HG02970 (cell line): ENCODE data around the gene ZMYND8.
"Not testable (repeated sequence)": the region's sequence is repeated elsewhere in the genome, so short reads cannot be mapped to it uniquely, and the experiment has no call there.

Source experiments
- ATAC-seq: cut with Tn5 transposase; IDR thresholded peaks from one replicate; pipeline ENCODE4 v1.9.1; 2021; ENCODE audit warnings: mild to moderate bottlenecking, moderate library complexity, moderate number of reproducible peaks; ENCODE audit not compliant: unreplicated experiment, low FRiP score

ZMYND8 gene

DNA sequence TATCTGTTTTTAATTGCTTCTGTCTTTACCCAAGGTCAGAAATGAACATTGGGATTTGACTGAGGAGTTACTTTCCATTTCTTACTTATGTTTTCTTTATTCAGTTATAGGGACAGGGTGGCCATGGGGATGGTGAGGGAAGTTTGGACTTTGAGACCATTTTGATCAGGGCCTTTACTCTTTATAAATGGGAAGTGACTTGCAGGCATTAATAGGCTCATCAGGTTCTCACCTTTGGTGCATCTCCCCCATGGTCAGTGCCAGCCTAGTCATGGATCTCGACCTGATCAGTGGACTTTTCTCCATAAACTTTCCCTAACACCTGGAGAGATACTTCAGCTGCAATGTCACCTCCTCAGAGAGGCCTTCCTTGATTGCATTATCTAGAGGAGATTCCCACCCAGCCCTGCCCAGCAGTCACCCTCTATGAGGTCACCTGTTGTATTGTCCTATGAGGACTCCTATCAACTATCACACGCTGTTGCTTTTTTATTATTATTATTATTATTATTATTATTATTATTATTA is 16.8 kb upstream of the ZMYND8 start:
- no peak for ATAC-seq

DNA sequence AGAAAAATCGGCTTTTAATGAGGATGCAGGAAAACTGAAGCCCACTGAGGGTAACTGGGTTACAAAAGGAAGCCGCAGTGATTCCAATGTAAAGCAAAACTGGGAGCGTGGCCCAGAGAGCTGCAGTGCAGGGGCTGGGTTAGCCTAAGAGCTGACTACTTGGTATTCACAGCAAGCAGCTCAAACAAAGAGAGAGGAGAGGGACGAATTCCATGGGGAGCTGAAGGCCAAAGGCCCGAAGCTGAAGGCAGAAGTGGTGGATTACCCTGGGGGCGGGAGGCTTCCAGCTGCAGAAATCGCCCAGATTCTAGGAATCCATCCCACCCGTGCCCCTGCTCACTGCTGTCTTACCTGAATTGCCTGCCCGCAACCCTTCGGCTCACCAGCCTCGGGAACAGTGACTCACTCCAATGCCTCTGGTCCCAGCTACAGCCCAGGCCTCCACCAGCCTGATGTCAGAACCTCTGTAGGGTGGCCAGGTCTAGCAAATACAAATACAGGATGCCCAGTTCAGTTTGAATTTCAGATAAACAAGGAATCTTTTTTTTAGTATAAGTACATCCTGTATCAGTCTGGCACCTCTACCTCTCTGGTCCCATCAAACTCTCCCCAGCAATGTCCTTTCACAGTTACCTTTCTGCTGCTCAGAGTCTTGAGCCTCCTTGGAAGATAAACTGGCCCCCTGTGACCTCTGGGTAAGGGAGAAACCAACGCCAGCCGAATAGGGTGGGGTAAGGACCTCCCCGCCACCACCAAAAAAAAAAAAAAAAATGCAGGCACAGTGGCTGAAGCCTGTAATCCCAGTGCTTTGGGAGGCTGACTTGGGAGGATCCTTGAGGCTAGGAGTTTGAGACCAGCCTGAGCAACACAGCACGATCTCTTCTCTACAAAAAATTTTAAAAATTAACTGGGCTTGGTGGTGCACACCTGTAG is 14.6 kb upstream of the ZMYND8 start:
- no peak for ATAC-seq

DNA sequence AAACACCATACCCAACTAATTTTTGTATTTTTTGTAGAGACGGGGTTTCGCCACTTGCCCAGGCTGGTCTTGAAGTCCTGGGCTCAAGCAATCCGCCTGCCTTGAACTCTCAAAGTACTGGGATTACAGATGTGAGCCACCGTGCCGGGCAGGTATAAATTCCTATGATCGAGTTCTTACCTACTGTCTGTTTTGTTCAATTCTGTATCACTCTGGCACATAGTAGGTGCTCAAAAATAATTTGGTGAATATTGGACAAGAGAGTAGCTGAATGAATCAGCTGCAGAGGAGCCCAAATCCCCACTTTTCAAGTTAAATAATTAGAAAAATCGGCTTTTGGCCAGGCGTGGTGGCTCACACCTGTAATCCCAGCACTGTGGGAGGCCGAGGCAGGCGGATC is 13.7 kb upstream of the ZMYND8 start:
- no peak for ATAC-seq

DNA sequence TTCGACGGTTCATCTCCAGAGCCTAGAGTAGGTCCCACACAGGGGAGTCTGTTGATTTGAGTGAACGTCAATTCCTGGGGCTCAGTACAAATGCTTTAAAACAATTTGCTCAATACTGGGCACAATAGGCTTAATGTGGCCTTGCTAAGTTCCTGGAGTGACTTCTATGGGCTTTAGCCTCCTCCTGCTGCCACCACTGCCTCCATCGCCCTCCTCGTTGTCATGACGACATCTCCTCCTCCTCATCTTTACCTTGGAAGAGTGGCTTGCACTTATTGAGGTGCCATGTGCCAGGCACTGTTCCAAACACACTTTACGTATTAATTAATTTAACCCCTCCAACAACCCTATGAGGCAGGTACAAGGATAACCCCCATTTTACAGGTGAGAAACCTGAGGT is 11.8 kb upstream of the ZMYND8 start:
- ATAC-seq: no peak

DNA sequence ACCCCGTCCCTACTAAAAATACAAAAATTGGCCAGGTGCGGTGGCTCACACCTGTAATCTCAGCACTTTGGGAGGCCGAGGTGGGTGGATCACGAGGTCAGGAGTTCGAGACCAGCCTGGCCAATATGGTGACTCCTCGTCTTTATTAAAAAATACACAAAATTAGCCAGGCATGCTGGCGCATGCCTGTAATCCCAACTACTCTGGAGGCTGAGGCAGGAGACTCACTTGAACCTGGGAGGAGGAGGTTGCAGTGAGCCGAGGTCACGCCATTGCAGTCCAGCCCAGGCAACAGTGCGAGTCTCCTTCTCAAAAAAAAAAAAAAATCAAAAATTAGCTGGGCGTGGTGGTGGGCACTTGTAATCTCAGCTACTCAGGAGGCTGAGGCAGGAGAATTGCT is 9.8 kb upstream of the ZMYND8 start:
- ATAC-seq: not testable (repeated sequence)

DNA sequence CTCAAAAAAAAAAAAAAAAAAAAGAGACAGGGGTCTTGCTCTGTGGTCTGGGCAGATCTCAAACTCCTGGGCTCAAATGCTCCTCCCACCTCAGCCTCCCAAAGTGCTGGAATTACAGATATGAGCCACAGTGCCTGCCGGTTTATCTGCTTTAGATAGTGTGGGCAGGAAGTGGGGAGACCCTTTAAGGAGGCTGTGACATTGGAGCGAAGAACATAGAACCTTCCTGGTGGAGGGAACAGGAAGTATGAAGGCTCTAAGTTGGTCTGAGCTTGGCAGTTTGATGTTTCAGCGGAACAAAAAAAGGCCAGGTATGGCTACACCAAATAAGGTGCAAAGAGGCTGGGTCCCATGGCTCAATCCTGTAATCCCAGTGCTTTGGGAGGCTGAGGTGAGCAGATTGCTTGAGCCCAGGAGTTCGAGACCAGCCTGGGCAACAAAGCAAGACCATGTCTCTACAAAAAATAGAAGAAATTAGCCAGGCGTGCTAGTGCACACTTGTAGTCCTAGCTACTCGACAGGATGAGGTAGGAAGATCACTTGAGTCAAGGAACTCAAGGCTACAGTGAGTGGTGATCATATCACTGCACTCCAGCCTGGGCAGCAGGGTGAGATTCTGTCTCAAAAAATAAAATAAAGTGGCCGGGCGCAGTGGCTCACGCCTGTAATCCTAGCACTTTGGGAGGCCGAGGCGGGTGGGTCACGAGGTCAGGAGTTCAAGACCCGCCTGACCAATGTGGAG is 8.7 kb upstream of the ZMYND8 start:
- no peak for ATAC-seq

DNA sequence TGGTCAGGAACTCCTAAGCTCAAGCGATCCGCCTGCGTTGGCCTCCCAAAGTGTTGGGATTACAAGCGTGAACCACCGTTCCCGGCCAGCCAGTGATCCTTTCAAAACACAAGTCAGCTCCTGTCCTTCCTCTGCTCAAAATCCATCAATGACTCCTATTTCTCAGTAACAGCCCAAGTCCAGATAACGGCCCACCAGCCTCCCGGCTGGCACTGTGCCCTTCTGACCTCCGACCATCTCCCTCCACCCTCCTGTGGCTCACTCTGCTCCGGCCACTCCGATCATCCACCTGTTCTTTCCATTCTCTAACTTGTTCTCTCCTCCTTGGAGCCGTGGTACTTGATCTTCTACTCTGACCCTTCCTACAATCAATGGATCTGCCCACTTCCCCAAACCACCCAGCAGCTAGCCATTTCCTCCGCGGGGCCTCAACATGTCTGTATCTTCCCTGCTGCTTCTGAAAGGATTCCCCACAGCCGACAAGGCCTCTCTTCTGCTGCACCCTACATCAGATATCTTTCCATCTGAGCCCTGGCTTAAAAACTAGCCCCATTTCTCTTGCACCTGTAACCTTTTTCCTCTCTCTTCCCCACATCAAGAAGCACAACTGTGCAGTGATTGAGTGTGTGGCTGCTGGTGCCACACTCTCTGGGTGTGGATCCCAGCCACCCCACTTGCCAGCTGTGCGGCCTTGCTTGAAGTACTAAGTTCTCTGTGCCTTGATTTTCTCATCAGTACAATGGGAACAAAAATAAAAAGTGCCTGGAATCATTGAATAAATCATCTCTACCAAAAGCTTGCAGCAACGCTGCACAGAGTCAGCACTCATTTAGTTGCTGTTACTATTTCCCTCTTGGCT is 6.1 kb upstream of the ZMYND8 start:
- no peak for ATAC-seq

DNA sequence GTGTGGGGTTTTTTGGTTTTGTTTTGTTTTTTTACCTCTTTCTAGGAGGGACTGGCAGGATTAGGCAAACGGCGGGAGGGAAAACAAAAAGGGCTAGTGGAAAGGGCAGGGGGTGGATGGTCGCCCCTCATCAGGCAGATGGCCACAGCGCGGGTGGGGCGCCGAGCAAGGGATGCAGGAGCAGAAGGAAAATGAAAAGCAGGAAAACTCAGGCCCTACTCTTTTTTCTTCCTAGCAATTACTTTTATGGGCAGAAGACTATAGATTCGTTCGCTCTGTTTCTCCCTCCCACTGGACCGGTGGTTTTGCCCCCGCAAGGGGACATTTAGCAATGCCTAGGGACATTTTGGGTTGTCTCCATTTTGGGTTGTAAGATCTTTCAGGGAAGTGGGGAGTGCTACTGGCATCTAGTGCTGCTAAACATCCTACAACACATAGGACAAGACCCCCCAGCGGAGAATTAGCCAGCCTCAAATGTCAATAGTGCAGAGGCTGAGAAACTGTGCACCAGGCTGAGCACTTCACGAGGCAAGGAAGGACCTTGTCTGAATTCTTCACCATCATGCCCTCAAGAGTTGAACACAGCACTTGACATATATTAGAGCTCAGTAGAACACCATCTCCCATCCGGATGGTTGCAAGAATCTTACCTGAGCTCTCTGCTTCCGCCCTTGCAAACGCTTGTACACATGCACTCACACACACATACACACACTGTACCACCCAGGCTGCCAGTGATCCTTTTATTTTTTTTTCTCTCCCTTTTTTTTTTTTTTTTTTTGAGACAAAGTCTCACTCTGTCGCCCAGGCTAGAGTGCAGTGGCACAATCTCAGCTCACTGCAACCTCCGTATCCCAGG is 4.8 kb upstream of the ZMYND8 start:
- no peak for ATAC-seq

DNA sequence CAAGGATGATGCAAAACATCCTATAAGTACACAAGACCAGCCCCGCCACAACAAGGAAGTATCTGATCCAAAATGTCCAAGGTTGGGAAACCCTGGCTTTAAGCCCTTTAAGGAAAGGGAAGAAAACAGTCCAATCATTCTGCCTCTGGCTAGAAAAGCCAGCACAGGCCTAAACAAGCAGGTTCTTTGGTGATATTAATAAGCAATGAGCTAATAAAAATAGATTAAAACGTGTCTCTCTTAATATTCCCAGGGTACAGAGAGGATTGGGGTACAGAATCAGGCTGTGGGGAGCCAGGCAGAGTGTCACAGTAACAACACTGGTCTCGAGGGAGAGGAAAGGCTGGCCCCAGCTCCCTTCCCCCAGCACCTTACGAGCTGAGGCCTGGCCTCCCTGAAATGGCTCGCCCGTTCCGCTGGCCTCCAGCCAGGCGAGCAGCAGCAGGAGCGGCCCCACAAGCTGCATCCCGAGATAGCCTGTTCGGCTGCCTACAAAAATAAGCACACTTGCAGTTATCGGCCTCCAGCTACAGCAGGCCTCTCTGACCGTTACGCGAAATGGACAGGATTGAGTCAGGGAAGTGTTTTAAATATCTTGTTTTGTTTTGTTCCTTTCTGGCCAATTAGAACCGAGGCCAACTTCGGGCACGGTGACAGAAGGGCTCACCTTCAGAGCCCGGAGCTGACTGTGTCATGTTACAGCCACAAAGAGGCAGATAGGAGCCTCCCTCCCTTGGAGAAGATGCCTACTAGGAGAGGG is 4.0 kb upstream of the ZMYND8 start:
- ATAC-seq: no peak

DNA sequence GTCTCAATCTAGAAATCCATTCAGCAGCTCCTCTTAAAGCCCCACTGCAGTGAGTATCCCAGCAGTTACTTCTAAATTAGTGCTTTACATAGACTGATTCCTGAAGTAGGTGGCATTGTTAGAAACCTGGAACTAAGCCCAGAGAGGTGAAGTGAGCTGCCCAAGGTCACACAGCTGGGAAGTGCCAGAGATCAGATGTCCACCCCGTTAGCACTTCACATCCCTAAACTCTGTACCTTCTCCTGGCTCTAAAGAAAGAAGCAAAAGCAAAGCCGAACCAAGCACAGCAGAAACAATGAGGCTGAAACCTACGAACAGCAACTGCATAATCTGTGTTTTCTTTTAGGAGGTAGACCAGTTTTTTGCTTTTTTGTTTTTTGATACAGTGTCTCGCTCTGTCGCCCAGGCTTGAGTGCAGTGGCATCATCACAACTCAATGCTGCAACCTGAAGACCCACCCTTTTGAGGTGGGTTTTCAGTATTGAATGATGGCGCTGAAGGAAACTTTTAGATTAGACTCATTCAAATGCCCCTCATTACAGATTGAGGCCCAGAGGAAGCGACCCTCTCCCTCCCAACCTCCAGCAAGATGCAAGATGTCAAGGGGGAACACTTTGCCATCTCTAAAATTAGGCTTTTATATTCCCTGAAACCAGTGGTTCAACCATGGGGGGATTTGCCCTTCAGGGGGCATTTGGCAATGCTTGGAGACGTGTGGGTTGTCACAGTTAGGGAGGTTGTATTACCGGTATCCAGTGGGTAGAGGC is 3.2 kb upstream of the ZMYND8 start:
- ATAC-seq: no peak

DNA sequence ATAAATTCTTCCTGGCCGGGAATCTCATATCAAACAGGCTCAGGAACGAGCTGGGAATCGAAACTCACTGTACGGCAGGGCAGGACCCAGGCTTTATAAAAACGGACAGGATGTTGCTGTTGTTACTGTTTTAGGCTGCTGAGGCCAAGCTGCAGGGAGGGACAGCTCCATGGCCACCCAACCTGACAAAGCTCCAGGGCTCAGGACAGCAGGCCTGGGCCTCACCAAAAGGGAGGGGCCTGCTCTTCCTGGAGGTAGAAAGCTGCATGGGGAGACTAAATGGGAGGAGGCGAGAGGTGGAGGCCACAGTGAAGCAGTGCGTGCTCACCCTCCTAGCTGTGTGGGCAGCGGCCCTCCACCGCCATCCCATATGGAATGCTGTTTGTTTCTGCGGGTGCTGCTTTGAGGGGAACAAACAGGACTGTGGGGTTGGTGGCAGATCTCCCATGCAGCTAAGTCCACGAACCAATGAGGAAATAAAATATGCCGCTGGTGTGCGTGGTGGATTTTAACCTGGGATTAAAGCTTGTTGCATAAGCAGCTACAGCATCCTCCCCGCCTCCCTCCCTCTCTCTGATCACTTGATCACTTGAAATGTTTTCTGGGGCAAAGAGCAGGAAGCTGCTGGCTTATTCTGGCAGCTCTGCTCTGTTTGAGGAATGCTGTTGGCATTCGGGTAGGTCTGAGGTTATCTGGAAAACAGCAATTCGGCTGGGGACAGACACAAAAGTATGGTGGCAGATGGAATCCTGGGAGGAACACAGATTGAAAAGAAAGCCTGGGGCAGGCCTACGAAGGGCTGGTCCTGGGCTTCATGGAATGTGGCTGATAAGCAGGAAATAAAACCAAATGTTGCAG is 2.4 kb upstream of the ZMYND8 start:
- ATAC-seq: no peak

DNA sequence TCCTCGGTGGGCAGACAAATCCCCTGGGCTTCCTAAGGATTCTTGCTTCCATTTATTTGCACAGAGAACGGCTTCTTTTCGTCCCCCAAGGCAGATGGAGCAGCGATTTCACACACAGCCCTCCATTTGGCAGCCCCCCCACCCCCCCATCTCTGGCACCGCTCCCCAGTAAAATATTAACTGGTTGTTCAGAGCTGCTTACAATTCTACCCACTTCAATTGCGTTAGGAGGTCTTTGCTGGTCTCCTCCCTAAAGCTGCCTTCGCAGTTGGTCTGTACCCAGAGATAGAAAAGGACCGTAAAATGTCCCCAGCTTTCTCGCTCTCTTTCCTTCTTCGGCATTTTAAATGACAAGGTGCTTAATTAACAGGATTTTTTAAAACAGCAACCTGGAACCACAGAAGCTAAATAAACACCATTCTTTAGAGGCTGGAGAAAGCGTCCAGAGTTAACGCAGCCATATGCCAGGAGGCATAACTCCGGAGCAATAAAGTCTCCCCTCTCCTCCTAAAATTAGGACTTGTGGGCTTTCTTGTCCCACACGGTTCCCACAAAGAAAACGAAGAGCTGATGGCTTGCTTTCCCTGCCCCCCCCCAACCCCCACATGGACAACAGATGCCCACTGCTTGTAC is 1.7 kb upstream of the ZMYND8 start:
- no peak for ATAC-seq

DNA sequence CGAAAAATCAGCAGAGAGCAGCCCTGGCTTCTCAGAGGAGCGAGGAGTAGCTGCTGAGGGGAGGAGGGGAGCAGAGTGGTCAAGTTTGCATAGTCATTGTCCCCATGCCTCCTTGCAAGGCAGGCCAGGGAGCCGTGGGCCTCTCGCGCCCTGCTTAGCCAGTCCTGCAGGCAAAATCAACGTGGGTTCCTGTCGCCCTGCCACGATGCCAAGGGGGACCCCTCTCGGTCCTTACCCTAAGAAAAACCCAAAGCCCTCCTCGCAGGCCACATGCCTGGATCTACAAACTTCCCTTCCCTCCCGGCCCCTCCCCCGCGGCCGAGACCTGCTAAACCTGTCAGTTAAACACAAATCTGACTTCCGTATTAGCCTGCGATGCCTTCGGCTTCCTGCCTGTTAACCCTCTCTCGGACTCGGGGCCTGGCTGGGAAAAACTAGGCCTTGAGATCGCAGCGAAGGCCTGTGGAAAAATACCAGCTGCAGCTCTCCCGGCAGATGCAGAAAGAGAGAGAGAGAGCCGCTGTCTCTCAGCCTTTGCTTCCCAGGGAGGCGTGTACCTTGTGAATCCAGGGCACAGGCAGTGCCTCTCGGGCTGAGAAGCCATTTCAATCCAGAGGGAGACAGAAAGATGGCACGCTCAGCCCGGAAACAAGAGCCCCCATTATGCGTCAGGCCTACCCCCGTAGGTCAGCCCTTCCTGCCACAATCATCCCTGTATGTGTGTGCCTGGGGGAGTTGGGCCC is 968 bp upstream of the ZMYND8 start:
- ATAC-seq: peak; percentile 33

DNA sequence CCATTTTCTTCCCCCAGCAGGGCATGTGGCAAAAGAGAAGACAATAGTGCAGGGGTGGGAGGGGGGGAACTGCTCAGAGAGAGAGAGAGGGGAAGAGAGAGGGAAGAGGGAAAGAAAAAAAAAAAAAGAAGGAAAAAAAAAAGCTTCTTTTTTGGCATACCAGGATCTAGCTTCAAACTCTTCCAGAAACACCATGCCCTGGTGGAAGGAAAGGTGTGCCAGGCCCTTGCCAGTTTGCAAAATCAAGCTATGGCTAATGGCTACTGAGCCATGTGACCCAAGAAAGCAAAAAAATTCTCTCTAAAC is 326 bp downstream of the ZMYND8 start:
- ATAC-seq: no peak

DNA sequence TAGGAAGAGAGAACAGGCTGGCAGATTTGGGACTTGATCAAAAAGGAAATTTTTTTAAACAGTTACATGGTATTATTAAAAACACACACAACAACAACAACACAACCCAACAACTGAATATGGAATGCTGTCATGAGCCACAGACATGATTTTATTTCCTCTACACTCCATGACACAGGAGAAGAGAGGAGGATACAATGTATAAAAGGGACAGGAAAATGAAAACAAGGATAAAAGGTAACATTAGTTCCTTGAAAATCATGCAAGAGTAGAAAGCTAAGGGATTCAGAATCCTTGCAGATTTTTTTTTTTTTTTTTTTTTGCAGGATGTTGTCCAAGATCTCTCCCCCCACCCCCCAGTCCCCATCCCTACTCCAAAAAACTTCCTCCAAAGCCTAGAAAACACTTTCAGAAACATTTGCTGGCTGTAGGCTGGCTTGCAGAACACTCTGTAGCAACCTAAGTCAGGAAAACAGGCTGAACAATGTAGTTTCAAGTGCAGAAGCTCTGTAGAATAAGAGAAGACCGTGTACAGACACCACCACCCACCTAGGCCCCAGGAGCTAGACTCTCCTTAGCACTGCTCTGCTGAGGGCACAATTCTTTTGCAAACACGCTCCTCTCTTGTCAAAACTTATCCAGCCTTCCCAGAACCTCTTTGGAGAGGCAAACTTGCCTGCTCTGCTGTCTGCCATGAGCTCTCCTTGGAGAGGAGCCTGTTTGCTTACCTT is 845 bp downstream of the ZMYND8 start:
- ATAC-seq: no peak
